Measurements from ENCODE around the gene FGF14. TPM values are rescaled to one million over a fixed set of nuclear protein-coding genes. Genes with fewer than 3 reads are reported as not detected.

FGF14 gene
- total RNA-seq, 1 donor from 2014 or later, result 2.9 TPM

DNA sequence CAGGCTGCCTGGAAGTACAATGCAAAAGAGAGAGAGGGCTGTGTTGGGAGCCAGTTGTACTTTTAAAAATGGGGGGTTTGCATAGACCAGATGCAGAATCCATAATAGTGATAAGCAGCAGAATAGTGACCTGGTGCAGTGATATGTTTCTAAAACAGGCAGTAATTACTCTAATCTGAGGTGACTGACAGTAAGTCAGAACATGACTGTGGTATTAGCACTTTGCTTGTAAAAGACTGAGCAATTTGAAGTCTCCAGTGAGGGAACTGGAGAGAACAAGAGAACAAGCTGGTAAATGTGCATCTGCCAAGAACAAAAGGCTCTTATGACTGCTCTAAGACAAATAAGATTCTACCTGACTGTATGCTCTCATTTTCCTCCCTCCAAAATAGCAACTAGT is 565.9 kb downstream of the FGF14 start:
- H3K4me3 ChIP-seq, result no peak overlapping the region
- TF ChIP-seq, protein P1, sequence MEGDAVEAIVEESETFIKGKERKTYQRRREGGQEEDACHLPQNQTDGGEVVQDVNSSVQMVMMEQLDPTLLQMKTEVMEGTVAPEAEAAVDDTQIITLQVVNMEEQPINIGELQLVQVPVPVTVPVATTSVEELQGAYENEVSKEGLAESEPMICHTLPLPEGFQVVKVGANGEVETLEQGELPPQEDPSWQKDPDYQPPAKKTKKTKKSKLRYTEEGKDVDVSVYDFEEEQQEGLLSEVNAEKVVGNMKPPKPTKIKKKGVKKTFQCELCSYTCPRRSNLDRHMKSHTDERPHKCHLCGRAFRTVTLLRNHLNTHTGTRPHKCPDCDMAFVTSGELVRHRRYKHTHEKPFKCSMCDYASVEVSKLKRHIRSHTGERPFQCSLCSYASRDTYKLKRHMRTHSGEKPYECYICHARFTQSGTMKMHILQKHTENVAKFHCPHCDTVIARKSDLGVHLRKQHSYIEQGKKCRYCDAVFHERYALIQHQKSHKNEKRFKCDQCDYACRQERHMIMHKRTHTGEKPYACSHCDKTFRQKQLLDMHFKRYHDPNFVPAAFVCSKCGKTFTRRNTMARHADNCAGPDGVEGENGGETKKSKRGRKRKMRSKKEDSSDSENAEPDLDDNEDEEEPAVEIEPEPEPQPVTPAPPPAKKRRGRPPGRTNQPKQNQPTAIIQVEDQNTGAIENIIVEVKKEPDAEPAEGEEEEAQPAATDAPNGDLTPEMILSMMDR (IDR thresholded peaks at IDR 0.05; ENCODE audit: borderline replicate concordance), result no peak
- H3K4me1 ChIP-seq, result peaks cover 5% of the 10 kb centered on the region
- intact Hi-C loops (cut with micrococcal nuclease), result no loop called here
- no peaks in the 10 kb centered on the region for H3K27me3 ChIP-seq (ENCODE audit: low read depth)
- peaks cover 8% of the 10 kb centered on the region for H3K9me3 ChIP-seq (replicated peaks)
- H3K27ac ChIP-seq (replicated peaks), result no peak overlapping the region
- DNase-seq, result no peak
- H3K36me3 ChIP-seq, result no peaks in the 10 kb centered on the region

DNA sequence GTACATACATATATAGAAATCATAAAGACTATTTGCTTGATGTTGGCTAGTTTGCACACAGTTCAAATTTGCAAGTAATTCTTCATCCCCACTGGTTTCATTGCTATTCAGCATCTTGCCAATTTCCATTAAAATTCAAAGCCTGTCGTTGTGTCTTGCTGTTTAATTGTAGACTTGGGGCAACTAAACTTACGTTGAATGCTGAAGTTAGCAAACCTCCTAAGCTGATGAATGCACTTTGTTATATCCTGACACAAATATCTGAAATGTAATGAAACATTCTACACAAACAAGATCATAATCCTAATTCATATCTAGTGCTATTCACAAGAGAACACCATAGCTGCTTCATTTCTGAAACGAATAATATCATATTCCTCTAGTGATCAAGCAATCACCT is 568.2 kb downstream of the FGF14 start:
- peaks cover 5% of the 10 kb centered on the region for H3K4me1 ChIP-seq

DNA sequence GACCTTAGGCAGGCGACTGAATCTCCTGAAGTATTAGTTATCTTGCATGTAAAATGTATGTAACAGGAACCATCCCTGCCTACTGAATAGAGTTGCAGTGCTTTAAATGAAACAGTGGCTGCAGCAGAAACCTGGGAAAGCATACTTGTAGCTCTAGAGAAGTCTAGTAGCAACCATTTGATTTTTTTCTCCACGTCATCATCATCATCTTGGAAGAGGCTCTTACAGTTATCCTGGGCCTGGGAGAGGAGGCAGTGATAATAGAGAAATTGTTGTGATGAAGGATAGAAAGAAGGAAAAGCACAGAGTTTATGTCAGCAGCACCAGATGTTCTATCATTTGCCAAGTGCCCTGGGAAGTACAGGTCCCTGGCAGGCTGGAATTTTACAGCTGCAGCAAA is 571.8 kb downstream of the FGF14 start:
- H3K27me3 ChIP-seq (ENCODE audit: low read depth), result no peaks in the 10 kb centered on the region
- no peak for DNase-seq
- H3K4me1 ChIP-seq, result no peaks in the 10 kb centered on the region
- intact Hi-C loops (cut with micrococcal nuclease), result no loop called here
- H3K4me3 ChIP-seq, result no peak overlapping the region
- no peaks in the 10 kb centered on the region for H3K36me3 ChIP-seq
- peaks cover 15% of the 10 kb centered on the region for H3K9me3 ChIP-seq (replicated peaks)
- TF ChIP-seq, protein P1 (IDR thresholded peaks at IDR 0.05; ENCODE audit: borderline replicate concordance), result no peak
- no peak overlapping the region for H3K27ac ChIP-seq (replicated peaks)

More for the DNA sequence above, 568.2 kb downstream of the FGF14 start:
- intact Hi-C loops (cut with micrococcal nuclease), result no loop called here
- Histone ChIP-seq H3K27me3 (ENCODE audit: low read depth) (no peaks in the 10 kb centered on the region), H3K4me3 (no peak overlapping the region), H3K27ac (replicated peaks) (no peak overlapping the region), H3K9me3 (replicated peaks) (peaks cover 15% of the 10 kb centered on the region), H3K36me3 (no peaks in the 10 kb centered on the region)
- TF ChIP-seq, protein P1 (IDR thresholded peaks at IDR 0.05; ENCODE audit: borderline replicate concordance), result no peak
- DNase-seq, result no peak

DNA sequence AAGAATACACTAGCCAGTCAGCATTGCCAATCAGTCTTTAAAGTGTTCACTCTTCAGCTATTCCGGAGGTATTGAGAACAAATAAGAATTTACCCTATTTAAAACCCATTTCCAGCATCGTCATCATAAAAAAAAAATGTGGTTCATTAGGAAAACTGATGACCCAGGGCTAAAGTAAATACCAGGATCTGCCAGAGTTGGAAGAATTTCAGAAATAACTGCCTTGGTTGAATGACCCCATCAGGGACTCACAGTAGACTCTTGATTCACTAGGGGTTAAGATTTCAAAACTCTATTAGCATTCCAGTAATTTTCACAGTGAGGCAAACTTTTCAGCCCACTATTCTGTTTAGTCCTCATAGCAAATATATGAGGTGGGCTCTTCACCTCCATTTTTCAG is 572.4 kb downstream of the FGF14 start:
- Histone ChIP-seq H3K36me3 (no peaks in the 10 kb centered on the region), H3K4me3 (no peak overlapping the region), H3K4me1 (no peaks in the 10 kb centered on the region), H3K27ac (replicated peaks) (no peak overlapping the region), H3K27me3 (ENCODE audit: low read depth) (no peaks in the 10 kb centered on the region), H3K9me3 (replicated peaks) (peaks cover 15% of the 10 kb centered on the region)
- intact Hi-C loops (cut with micrococcal nuclease), result no loop called here
- TF ChIP-seq, protein P1 (IDR thresholded peaks at IDR 0.05; ENCODE audit: borderline replicate concordance), result no peak
- DNase-seq, result no peak

DNA sequence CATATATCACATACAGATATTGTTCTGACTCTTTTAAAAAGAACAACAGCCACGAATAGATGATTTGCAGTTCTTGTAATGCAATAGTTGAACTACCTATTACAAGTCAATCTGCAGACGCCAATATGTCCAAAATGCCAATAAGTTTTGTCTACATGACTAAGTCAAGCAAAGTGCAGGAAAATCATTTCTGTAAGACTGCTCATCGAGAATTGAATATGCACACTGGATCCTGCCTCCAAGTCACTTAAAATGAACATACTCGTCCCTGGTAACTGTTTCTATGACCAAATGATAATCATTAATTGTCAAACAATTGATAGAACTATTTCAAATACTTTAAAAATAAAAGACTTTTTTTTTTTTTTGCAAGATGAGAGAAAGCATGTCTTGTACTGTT is 573.7 kb downstream of the FGF14 start:
- no peaks in the 10 kb centered on the region for H3K4me1 ChIP-seq
- H3K36me3 ChIP-seq, result no peaks in the 10 kb centered on the region
- intact Hi-C loops (cut with micrococcal nuclease), result no loop called here
- no peaks in the 10 kb centered on the region for H3K27me3 ChIP-seq (ENCODE audit: low read depth)
- H3K9me3 ChIP-seq (replicated peaks), result peaks cover 15% of the 10 kb centered on the region
- TF ChIP-seq, protein P1 (IDR thresholded peaks at IDR 0.05; ENCODE audit: borderline replicate concordance), result no peak
- no peak overlapping the region for H3K27ac ChIP-seq (replicated peaks)
- no peak overlapping the region for H3K4me3 ChIP-seq
- DNase-seq, result no peak

DNA sequence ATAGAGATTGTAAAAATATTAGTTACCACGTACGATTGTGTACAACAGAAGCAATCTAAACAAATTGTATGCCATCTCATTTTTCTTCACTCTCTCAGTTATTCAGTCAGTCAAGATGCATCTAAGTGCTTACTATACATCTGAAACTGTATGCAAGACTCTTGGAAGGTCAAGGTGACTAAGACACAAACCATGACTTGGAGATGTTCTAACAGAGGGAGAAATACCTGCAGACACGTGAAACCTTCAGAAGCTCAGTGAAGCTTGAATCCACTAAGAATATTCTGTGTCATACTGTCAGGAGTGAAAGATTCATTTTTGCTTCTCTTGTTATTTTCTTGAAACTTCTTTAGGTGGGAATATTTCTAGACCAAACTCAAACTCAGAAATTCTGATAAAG is 584.0 kb downstream of the FGF14 start:
- intact Hi-C loops (cut with micrococcal nuclease), result no loop called here
- Histone ChIP-seq H3K27ac (replicated peaks) (no peak overlapping the region), H3K4me3 (no peak overlapping the region), H3K9me3 (replicated peaks) (no peaks in the 10 kb centered on the region), H3K27me3 (ENCODE audit: low read depth) (no peaks in the 10 kb centered on the region), H3K36me3 (no peaks in the 10 kb centered on the region), H3K4me1 (no peaks in the 10 kb centered on the region)
- TF ChIP-seq, protein P1 (IDR thresholded peaks at IDR 0.05; ENCODE audit: borderline replicate concordance), result no peak
- DNase-seq, result no peak
